Measurements from ENCODE around the gene LRRC63. TPM values are rescaled to one million over a fixed set of nuclear protein-coding genes. Genes with fewer than 3 reads are reported as not detected.

Gene LRRC63
- total and polyA plus RNA-seq, 2 of the 4 experiments (the other 2 are of a cell fraction) = not detected

GRCh38 chr13:46168341-46168740 is 43.4 kb upstream of the LRRC63 start:
- DNase-seq (no peak), ATAC-seq (ENCODE audit: low read depth) (no peak)
- Histone ChIP-seq H3K79me1 (ENCODE audit: low read depth in 1 of 2, low read length in 2 of 2) (no peaks in the 10 kb centered on the region), H3K27me3 (ENCODE audit: control insufficient read depth, insufficient read depth, low read length) (no peaks in the 10 kb centered on the region; the same call in none of the 2 replicates), H4K91ac (ENCODE audit: insufficient read depth, low read depth, low read length) (no peak overlapping the region), H2BK15ac (ENCODE audit: low read depth, low read length) (no peak overlapping the region), H2AFZ (replicated peaks; ENCODE audit: low read length, poor library complexity) (no peak overlapping the region), H3K18ac (ENCODE audit: low read depth, low read length) (no peak overlapping the region), H3K4me1 (ENCODE audit: control insufficient read depth, insufficient read depth, low read length) (no peaks in the 10 kb centered on the region), H3K9me3 (ENCODE audit: control insufficient read depth, insufficient read depth, low read length) (no peaks in the 10 kb centered on the region), H3K27ac (ENCODE audit: insufficient read depth, low read length) (no peak overlapping the region), H3K36me3 (ENCODE audit: control insufficient read depth, insufficient read depth, low read length) (no peaks in the 10 kb centered on the region), H3K9me1 (ENCODE audit: insufficient read depth, low read length) (no peaks in the 10 kb centered on the region), H2AK5ac (ENCODE audit: low read depth, low read length) (no peak overlapping the region), H2BK120ac (ENCODE audit: low read depth, low read length) (no peak overlapping the region), H4K8ac (ENCODE audit: low read depth in 2 of 2, low read length in 2 of 2) (no peak overlapping the region), H3K4me3 (ENCODE audit: insufficient read depth, low read depth, low read length) (no peak overlapping the region), H3K4me2 (ENCODE audit: low read depth, low read length) (no peak overlapping the region), H3K9ac (ENCODE audit: low read depth, low read length) (no peak overlapping the region), H4K5ac (ENCODE audit: low read depth, low read length) (no peak overlapping the region), H2AK9ac (replicated peaks; ENCODE audit: low read depth, low read length, poor library complexity) (no peak overlapping the region), H3K14ac (replicated peaks; ENCODE audit: low read depth, low read length) (no peak overlapping the region), H3K4ac (ENCODE audit: low read depth, low read length) (no peak overlapping the region), H3K56ac (ENCODE audit: extremely low read depth, insufficient read depth, low read length) (no peak overlapping the region), H4K20me1 (ENCODE audit: insufficient read depth, low read length) (no peaks in the 10 kb centered on the region), H3K23ac (ENCODE audit: low read depth, low read length) (no peak overlapping the region), H2BK20ac (ENCODE audit: low read depth, low read length) (no peak overlapping the region), H2BK5ac (ENCODE audit: low read depth, low read length, poor library complexity, severe bottlenecking) (no peak overlapping the region)
- intact Hi-C loops (cut with micrococcal nuclease) = no loop called here
- POLR2A ChIA-PET (ENCODE audit: unreplicated experiment) = no interaction called here
- in situ Hi-C loops (cut with MboI; ENCODE audit: low sequenced_read_pairs) = no loop called here
- TF ChIP-seq CTCF (conservative IDR thresholded peaks at IDR 0.05; ENCODE audit: low read depth, low read length) = no peak
- TF ChIP-seq CHD1 (IDR thresholded peaks at IDR 0.05; ENCODE audit: low read depth, low read length) = no peak
- TF ChIP-seq USF2 (IDR thresholded peaks at IDR 0.05; ENCODE audit: low read depth, low read length) = no peak
- TF ChIP-seq FOS (IDR thresholded peaks at IDR 0.05; ENCODE audit: low read depth, low read length) = no peak
- TF ChIP-seq MAZ (IDR thresholded peaks at IDR 0.05; ENCODE audit: borderline replicate concordance, low read depth, low read length) = no peak
- TF ChIP-seq MAFK (IDR thresholded peaks at IDR 0.05; ENCODE audit: low read depth, low read length) = no peak
- no peak for TF ChIP-seq RCOR1 (IDR thresholded peaks at IDR 0.05; ENCODE audit: insufficient replicate concordance, low read length)
- TF ChIP-seq RAD21 (IDR thresholded peaks at IDR 0.05; ENCODE audit: low read length) = no peak
- no peak for TF ChIP-seq NFE2L2 (IDR thresholded peaks at IDR 0.05; ENCODE audit: low read depth, low read length)
- no peak for TF ChIP-seq MXI1 (IDR thresholded peaks at IDR 0.05; ENCODE audit: borderline replicate concordance, low read depth, low read length)
- TF ChIP-seq POLR2A (IDR thresholded peaks at IDR 0.05; ENCODE audit: low read depth, low read length) = no peak
- no peak for TF ChIP-seq CEBPB (IDR thresholded peaks at IDR 0.05; ENCODE audit: low read depth, low read length)
- no peak for TF ChIP-seq BHLHE40 (IDR thresholded peaks at IDR 0.05; ENCODE audit: low read depth, low read length)
- no peak for TF ChIP-seq SMC3 (IDR thresholded peaks at IDR 0.05; ENCODE audit: low read depth, low read length)
- no peak for TF ChIP-seq ELK1 (IDR thresholded peaks at IDR 0.05; ENCODE audit: borderline replicate concordance, low read depth, low read length)
- no peak for TF ChIP-seq RFX5 (IDR thresholded peaks at IDR 0.05; ENCODE audit: low read depth, low read length)
- WGBS, 2 experiments (ENCODE audit: extremely low coverage in 2 of 2, insufficient read length in 1 of 2) = 52% methylated on average over 4 of the region's 8 CpGs; no CpG with 5 or more reads in 1 of the 2 experiments
- no TSS peak for BruUV-seq (replicated peaks)
- dilution Hi-C loops (cut with HindIII; ENCODE audit: low sequenced_read_pairs, unreplicated experiment) = no loop called here
- CTCF ChIA-PET = no interaction called here
